ENCODE data around the gene PFDN6.

Gene PFDN6

GRCh38 chr6:33276581-33276863 lies 12.9 kb upstream of the PFDN6 start:
- TF ChIP-seq ZFX (IDR thresholded peaks at IDR 0.05): no peak
- no peak for TF ChIP-seq CTCF (conservative IDR thresholded peaks at IDR 0.05)
- H3K27ac ChIP-seq: peak overlapping the region; percentile 97

- TF ChIP-seq ZFX (IDR thresholded peaks at IDR 0.05) (no peak), CTCF (conservative IDR thresholded peaks at IDR 0.05) (peak; percentile 43)
- peak within 1 kb of the TSS; percentile 97 for H3K27ac ChIP-seq
These were observed 12.3 kb upstream of the PFDN6 start, which contains the start of gene B3GALT4 for GRCh38 chr6:33276864-33277662. Gene B3GALT4 (plus strand): TSS chr6:33277123. CDS start chr6:33277420, 297 bp downstream.

- TF ChIP-seq CTCF (conservative IDR thresholded peaks at IDR 0.05) (0 out of 2 replicates have a peak, but pooled peaks have one; percentile 0), ZFX (IDR thresholded peaks at IDR 0.05) (no peak)
- peak overlapping the region; percentile 97 for H3K27ac ChIP-seq
These were observed 11.6 kb upstream of the PFDN6 start for GRCh38 chr6:33277663-33278391.

- no peak for TF ChIP-seq CTCF (conservative IDR thresholded peaks at IDR 0.05)
- no peak for TF ChIP-seq ZFX (IDR thresholded peaks at IDR 0.05)
These were observed 11.0 kb upstream of the PFDN6 start for GRCh38 chr6:33278392-33278741.

GRCh38 chr6:33278810-33279209 lies 10.6 kb upstream of the PFDN6 start:
- no peak for TF ChIP-seq ZFX (IDR thresholded peaks at IDR 0.05)
- no peak for TF ChIP-seq CTCF (conservative IDR thresholded peaks at IDR 0.05)
- no peak overlapping the region for H3K27ac ChIP-seq

More at GRCh38 chr6:33278392-33278741, 11.0 kb upstream of the PFDN6 start:
- no peak overlapping the region for H3K27ac ChIP-seq

- TF ChIP-seq ZFX (IDR thresholded peaks at IDR 0.05) (no peak), CTCF (conservative IDR thresholded peaks at IDR 0.05) (no peak)
- H3K27ac ChIP-seq: no peak overlapping the region
These were observed 10.1 kb upstream of the PFDN6 start for GRCh38 chr6:33279257-33279695.

GRCh38 chr6:33279971-33280511 lies 9.4 kb upstream of the PFDN6 start:
- H3K27ac ChIP-seq: no peak overlapping the region
- TF ChIP-seq CTCF (conservative IDR thresholded peaks at IDR 0.05): no peak; the same call in 1 of the 2 replicates
- TF ChIP-seq ZFX (IDR thresholded peaks at IDR 0.05): no peak
